SK-N-SH treated with all-trans-retinoic acid at 6 μM for 48 hours (cell line): ENCODE results near the gene PDE1A.
A peak's percentile ranks its signal among the peaks of the same experiment; 100 is the strongest.

Source experiments
- ARNTL ChIP-seq: fragments of 450-650 bp; formaldehyde crosslinking; IDR thresholded peaks from 2 replicates; pipeline ENCODE4 v1.5.0; 2020; ENCODE audit warnings: low read depth, mild to moderate bottlenecking, moderate library complexity, borderline replicate concordance
- CSDC2 ChIP-seq: fragments of 250-450 bp; sonication (Bioruptor Pico); IDR thresholded peaks from 2 replicates; pipeline ENCODE4 v1.5.0; 2020; ENCODE audit warnings: mild to moderate bottlenecking, moderate library complexity
- ESRRG ChIP-seq: fragments of 250-450 bp; sonication (Bioruptor Pico); IDR thresholded peaks from 2 replicates; pipeline ENCODE4 v1.6.1; 2021; ENCODE audit warnings: mild to moderate bottlenecking
- GLIS3 ChIP-seq: fragments of 250-450 bp; sonication (Bioruptor Pico); IDR thresholded peaks from 2 replicates; pipeline ENCODE4 v1.5.0; 2020; ENCODE audit warnings: mild to moderate bottlenecking, moderate library complexity
- PPARA ChIP-seq: fragments of 250-450 bp; sonication (Bioruptor Pico); IDR thresholded peaks from 2 replicates; pipeline ENCODE4 v1.5.0; 2020; ENCODE audit warnings: mild to moderate bottlenecking, borderline replicate concordance
- RARB ChIP-seq: fragments of 250-450 bp; sonication (Bioruptor Pico); IDR thresholded peaks from 2 replicates; pipeline ENCODE4 v1.8.0; 2021; ENCODE audit warnings: mild to moderate bottlenecking, moderate library complexity
- SNAI2 ChIP-seq: fragments of 250-450 bp; sonication (Bioruptor Pico); IDR thresholded peaks from 2 replicates; pipeline ENCODE4 v1.5.0; 2020; ENCODE audit warnings: mild to moderate bottlenecking, moderate library complexity
- TCF4 ChIP-seq: fragments of 250-450 bp; sonication (Bioruptor Pico); IDR thresholded peaks from 2 replicates; pipeline ENCODE4 v1.8.0; 2021; ENCODE audit warnings: mild to moderate bottlenecking, moderate library complexity, borderline replicate concordance
- TSHZ2 ChIP-seq: fragments of 250-450 bp; sonication (Bioruptor Pico); IDR thresholded peaks from 2 replicates; pipeline ENCODE4 v1.5.0; 2020; ENCODE audit warnings: mild to moderate bottlenecking, moderate library complexity
- ZFP30 ChIP-seq: fragments of 450-650 bp; formaldehyde crosslinking; IDR thresholded peaks from 2 replicates; pipeline ENCODE4 v1.5.0; 2022; ENCODE audit warnings: mild to moderate bottlenecking, moderate library complexity
- TF ChIP-seq, protein P1 (sequence below): fragments of 250-450 bp; sonication (Bioruptor Pico); IDR thresholded peaks from 2 replicates; pipeline ENCODE4 v1.8.0; 2020; ENCODE audit warnings: mild to moderate bottlenecking, moderate library complexity, borderline replicate concordance
- TF ChIP-seq, protein P2 (sequence below): fragments of 250-450 bp; sonication (Bioruptor Pico); IDR thresholded peaks from 2 replicates; pipeline ENCODE4 v1.5.1; 2020; ENCODE audit warnings: low read depth, mild to moderate bottlenecking, moderate library complexity

- TF ChIP-seq, protein P1, sequence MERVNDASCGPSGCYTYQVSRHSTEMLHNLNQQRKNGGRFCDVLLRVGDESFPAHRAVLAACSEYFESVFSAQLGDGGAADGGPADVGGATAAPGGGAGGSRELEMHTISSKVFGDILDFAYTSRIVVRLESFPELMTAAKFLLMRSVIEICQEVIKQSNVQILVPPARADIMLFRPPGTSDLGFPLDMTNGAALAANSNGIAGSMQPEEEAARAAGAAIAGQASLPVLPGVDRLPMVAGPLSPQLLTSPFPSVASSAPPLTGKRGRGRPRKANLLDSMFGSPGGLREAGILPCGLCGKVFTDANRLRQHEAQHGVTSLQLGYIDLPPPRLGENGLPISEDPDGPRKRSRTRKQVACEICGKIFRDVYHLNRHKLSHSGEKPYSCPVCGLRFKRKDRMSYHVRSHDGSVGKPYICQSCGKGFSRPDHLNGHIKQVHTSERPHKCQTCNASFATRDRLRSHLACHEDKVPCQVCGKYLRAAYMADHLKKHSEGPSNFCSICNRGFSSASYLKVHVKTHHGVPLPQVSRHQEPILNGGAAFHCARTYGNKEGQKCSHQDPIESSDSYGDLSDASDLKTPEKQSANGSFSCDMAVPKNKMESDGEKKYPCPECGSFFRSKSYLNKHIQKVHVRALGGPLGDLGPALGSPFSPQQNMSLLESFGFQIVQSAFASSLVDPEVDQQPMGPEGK (CRISPR knock-in tag), result no peak
- TF ChIP-seq ESRRG (no peak), GLIS3 (CRISPR knock-in tag) (no peak), RARB (no peak), ZFP30 (no peak), ARNTL (CRISPR knock-in tag) (no peak), TCF4 (CRISPR knock-in tag) (peak; percentile 60; the same call in 1 of the 2 replicates), PPARA (CRISPR knock-in tag) (no peak), SNAI2 (CRISPR knock-in tag) (no peak), TSHZ2 (CRISPR knock-in tag) (no peak), CSDC2 (CRISPR knock-in tag) (no peak)
- TF ChIP-seq, protein P2, sequence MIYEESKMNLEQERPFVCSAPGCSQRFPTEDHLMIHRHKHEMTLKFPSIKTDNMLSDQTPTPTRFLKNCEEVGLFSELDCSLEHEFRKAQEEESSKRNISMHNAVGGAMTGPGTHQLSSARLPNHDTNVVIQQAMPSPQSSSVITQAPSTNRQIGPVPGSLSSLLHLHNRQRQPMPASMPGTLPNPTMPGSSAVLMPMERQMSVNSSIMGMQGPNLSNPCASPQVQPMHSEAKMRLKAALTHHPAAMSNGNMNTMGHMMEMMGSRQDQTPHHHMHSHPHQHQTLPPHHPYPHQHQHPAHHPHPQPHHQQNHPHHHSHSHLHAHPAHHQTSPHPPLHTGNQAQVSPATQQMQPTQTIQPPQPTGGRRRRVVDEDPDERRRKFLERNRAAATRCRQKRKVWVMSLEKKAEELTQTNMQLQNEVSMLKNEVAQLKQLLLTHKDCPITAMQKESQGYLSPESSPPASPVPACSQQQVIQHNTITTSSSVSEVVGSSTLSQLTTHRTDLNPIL (CRISPR knock-in tag), result no peak
Measured at GRCh38 chr2:182428476-182428875, 1.6 kb upstream of the PDE1A start.
